Activated T-helper 1 cell treated with anti-CD3 and anti-CD28 coated beads, Interleukin-12 subunit alpha, Interleukin-12 subunit beta, Interleukin-2, Interleukin-4 antibody, amounts not matched to agents 30 ng/mL and 10 ng/mL and 1 ng/mL, durations not matched to agents 14 hours and 24 hours and 36 hours (primary cell): ENCODE measurements around the gene POU3F2. TPM values are rescaled to one million over a fixed set of nuclear protein-coding genes. Genes with fewer than 3 reads are reported as not detected.

Experiments
- DNase-seq: peaks from one replicate; pipeline ENCODE4 v3.0.0; 2021; ENCODE audit warnings: low spot score
- H3K27ac Mint-ChIP-seq: one replicate; pipeline ENCODE4 v1.8.0; 2021; ENCODE audit warnings: mild to moderate bottlenecking, mixed read lengths
- H3K27me3 Mint-ChIP-seq: one replicate; pipeline ENCODE4 v1.8.0; 2022; ENCODE audit warnings: mild to moderate bottlenecking, moderate library complexity, mixed read lengths; ENCODE audit not compliant: insufficient read depth
- H3K36me3 Mint-ChIP-seq: one replicate; pipeline ENCODE4 v1.8.0; 2021; ENCODE audit warnings: low read depth, mixed read lengths
- H3K4me1 Mint-ChIP-seq: one replicate; pipeline ENCODE4 v1.8.0; 2021; ENCODE audit warnings: low read depth, mixed read lengths
- H3K4me3 Mint-ChIP-seq: one replicate; pipeline ENCODE4 v1.8.0; 2021; ENCODE audit warnings: mild to moderate bottlenecking, moderate library complexity, mixed read lengths
- H3K9me3 Mint-ChIP-seq: one replicate; pipeline ENCODE4 v1.8.0; 2021; ENCODE audit warnings: mixed read lengths
- intact Hi-C: fragments of 100-400 bp; cut with micrococcal nuclease; formaldehyde crosslinking; loops from one replicate; pipeline ENCODE4 v1.15.1; 2024
- total RNA-seq: library from RNA; stranded (reverse); gene quantifications from 2 replicates; pipeline ENCODE4 v1.2.3, GENCODE V29; 2022

Gene POU3F2
- not detected in 2 replicates for total RNA-seq

GRCh38 chr6:98834060-98835031, at the start of gene POU3F2:
Gene POU3F2 (plus strand): TSS chr6:98834574. CDS start chr6:98834874, 300 bp downstream.
- Mint-ChIP-seq H3K4me3 (peak within 1 kb of the TSS; percentile 84), H3K27ac (peak within 1 kb of the TSS; percentile 87), H3K36me3 (peaks cover 3% of the 10 kb centered on the region), H3K9me3 (no peaks in the 10 kb centered on the region), H3K4me1 (peaks cover 17% of the 10 kb centered on the region), H3K27me3 (peaks cover 81% of the 10 kb centered on the region)
- peak; percentile 33 for DNase-seq
- intact Hi-C loops, result loop anchor here (1.0 to 5.0 kb wide), 4 partner anchors 9 to 1613 kb away; no protein-coding TSS in a partner anchor

GRCh38 chr6:98787435-98787834, 46.9 kb upstream of the POU3F2 start:
- H3K4me1 Mint-ChIP-seq, result no peaks in the 10 kb centered on the region
- no peaks in the 10 kb centered on the region for H3K36me3 Mint-ChIP-seq
- no peaks in the 10 kb centered on the region for H3K9me3 Mint-ChIP-seq
- intact Hi-C loops, result no loop called here
- no peak for DNase-seq
- no peak overlapping the region for H3K4me3 Mint-ChIP-seq
- no peak overlapping the region for H3K27ac Mint-ChIP-seq
- peaks cover 20% of the 10 kb centered on the region for H3K27me3 Mint-ChIP-seq

DNA sequence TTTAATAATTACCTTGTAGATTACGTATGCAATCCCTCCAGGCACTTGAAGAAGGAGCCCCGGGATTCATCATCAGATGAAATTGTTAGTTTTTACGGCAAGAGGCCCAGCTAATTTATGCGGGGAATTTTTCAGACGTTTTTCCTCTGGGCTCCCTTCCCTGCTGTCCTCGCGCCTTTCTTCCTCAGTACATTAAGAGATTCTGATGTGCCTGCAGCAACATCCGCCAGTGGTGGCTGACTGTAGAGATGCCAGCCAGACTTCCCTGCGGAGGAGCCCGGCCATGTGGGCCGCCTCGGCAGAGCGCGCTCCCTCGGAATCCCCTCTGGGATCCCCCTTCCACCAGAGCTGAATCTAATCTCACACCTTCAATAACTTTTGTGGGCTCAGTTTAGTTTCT, 46.4 kb upstream of the POU3F2 start:
- intact Hi-C loops, result no loop called here
- Mint-ChIP-seq H3K27ac (no peak overlapping the region), H3K27me3 (peaks cover 20% of the 10 kb centered on the region), H3K9me3 (no peaks in the 10 kb centered on the region), H3K36me3 (no peaks in the 10 kb centered on the region), H3K4me3 (no peak overlapping the region), H3K4me1 (no peaks in the 10 kb centered on the region)
- no peak for DNase-seq

DNA sequence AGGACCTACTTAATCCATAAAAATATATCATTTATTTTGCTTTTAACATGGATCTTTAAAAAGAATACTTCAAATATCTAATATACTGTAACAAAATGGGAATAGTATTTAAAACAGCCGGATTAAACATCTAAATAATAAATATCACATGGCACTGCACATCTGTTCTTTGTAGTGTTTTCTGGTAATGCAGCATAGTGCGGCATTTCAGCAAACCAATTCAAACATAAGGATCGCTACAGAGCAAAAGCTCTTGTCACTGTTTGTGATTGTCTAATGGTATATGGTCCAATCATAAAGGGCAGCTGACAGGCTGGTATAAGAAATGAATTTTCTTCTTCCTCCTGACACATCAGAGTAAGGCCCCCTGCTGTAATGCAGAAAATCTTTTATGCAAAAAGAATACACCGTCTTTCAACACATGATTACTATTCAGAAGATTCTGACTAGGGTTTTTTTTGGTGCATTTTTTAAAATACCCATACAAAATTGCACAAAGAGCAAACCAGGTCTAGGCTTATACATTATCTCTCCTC, 40.0 kb upstream of the POU3F2 start:
- Mint-ChIP-seq H3K27me3 (peaks cover 11% of the 10 kb centered on the region), H3K4me3 (no peak overlapping the region), H3K27ac (no peak overlapping the region), H3K9me3 (no peaks in the 10 kb centered on the region), H3K4me1 (no peaks in the 10 kb centered on the region), H3K36me3 (no peaks in the 10 kb centered on the region)
- DNase-seq, result no peak
- intact Hi-C loops, result no loop called here

DNA sequence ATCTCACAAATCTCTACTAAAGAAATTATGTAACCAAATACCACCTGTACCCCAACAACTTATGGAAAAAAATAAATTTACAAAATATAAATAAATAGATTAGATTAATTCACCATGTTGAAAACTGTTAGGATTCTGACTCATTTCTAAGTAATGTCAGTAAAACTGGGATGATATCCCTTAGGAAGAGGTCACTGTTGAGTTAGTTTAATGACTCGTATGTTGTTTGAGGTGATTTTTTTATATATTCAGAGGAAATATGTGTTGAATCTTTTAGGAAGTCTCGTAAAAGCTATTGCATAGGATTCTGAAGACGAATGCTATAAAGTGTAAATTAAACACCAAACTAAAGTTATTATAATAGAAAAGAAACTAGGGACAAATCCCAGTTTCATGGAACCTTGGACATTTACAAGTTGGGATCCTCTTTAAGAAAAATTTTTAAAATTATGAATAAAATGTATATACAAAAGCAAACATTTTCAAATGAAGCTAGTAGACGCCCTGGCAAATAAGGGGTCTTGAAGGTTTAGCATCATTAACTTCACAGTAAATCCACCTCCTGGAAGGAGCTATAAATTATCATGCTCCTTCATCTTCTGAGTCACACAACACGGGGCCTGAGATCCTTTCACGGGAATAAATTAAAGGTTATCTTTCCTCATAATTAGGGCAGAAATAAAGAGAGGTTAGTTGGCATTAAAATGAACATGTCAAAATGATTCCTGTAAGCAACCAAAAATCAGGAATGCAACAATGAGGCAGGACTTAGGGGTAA, 37.0 kb upstream of the POU3F2 start:
- H3K4me1 Mint-ChIP-seq, result no peaks in the 10 kb centered on the region
- H3K36me3 Mint-ChIP-seq, result no peaks in the 10 kb centered on the region
- no peak for DNase-seq
- no peak overlapping the region for H3K4me3 Mint-ChIP-seq
- intact Hi-C loops, result no loop called here
- H3K27me3 Mint-ChIP-seq, result peaks cover 9% of the 10 kb centered on the region
- no peaks in the 10 kb centered on the region for H3K9me3 Mint-ChIP-seq
- no peak overlapping the region for H3K27ac Mint-ChIP-seq

DNA sequence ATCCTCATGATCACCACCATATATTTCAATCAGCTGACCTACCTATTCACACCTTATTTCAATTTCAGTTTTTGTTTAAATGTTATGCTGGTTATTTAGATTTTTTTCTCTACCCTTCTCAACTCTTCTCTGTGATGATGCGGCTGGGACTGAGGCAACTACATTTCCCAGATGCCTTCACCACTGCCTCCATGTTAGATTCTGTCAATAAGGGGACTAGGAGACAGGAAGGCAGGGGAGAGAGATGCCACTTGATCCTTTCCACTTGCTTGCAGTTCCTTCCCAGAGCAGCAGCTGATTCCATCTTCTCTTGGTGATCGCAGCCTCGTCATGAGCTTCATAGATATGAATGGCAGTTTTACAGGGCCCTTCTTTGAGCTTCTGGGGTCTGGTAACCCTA, 33.5 kb upstream of the POU3F2 start:
- intact Hi-C loops, result no loop called here
- Mint-ChIP-seq H3K36me3 (no peaks in the 10 kb centered on the region), H3K27ac (no peak overlapping the region), H3K4me3 (no peak overlapping the region), H3K4me1 (no peaks in the 10 kb centered on the region), H3K27me3 (peaks cover 13% of the 10 kb centered on the region), H3K9me3 (no peaks in the 10 kb centered on the region)
- DNase-seq, result no peak

- Mint-ChIP-seq H3K4me3 (no peak overlapping the region), H3K36me3 (no peaks in the 10 kb centered on the region)
- intact Hi-C loops, result no loop called here
Observed at GRCh38 chr6:98808541-98809210, 25.7 kb upstream of the POU3F2 start.

DNA sequence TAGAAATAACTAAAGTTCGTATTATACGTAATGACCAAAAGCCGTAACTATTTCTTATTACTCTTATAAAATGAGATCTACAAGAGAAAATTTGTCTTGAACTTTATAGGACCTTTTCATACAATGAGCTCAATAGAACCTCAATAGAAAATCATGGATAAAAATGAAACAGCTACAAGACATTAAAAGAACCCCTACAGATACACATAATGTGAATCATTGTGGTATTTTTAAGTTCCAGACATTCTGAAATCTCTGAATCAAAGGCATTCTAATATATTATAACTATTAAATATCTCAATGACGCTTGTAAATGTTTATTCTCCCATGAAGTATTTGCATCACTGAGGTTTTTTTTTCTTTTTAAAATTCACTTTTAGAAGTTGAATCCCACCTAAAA, 22.2 kb upstream of the POU3F2 start:
- no peak overlapping the region for H3K4me3 Mint-ChIP-seq
- no peaks in the 10 kb centered on the region for H3K9me3 Mint-ChIP-seq
- H3K36me3 Mint-ChIP-seq, result no peaks in the 10 kb centered on the region
- no peak overlapping the region for H3K27ac Mint-ChIP-seq
- intact Hi-C loops, result no loop called here
- no peaks in the 10 kb centered on the region for H3K27me3 Mint-ChIP-seq
- DNase-seq, result no peak
- no peaks in the 10 kb centered on the region for H3K4me1 Mint-ChIP-seq

More at GRCh38 chr6:98808541-98809210, 25.7 kb upstream of the POU3F2 start:
- no peak for DNase-seq
- Mint-ChIP-seq H3K27me3 (peaks cover 4% of the 10 kb centered on the region), H3K27ac (no peak overlapping the region), H3K9me3 (no peaks in the 10 kb centered on the region), H3K4me1 (no peaks in the 10 kb centered on the region)

DNA sequence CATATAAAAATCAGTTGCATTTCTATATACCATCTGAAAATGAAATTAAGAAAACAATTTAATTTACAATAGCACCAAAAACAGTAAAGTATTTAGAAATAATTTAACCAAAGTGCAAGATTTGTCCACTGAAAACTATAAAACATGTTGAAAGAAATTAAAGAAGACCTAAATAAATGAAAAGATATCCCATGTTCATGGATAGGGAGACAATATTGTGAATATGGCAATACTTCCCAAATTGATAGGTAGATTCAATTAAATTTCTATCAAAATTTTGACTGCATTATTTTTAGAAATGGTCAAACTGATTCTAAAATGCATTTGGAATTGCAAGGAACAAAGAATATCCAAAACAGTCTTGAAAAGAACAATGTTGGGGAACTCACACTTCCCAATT, 17.6 kb upstream of the POU3F2 start:
- Mint-ChIP-seq H3K9me3 (no peaks in the 10 kb centered on the region), H3K36me3 (no peaks in the 10 kb centered on the region), H3K27ac (no peak overlapping the region), H3K4me1 (no peaks in the 10 kb centered on the region), H3K4me3 (no peak overlapping the region), H3K27me3 (peaks cover 13% of the 10 kb centered on the region)
- intact Hi-C loops, result no loop called here
- no peak for DNase-seq

DNA sequence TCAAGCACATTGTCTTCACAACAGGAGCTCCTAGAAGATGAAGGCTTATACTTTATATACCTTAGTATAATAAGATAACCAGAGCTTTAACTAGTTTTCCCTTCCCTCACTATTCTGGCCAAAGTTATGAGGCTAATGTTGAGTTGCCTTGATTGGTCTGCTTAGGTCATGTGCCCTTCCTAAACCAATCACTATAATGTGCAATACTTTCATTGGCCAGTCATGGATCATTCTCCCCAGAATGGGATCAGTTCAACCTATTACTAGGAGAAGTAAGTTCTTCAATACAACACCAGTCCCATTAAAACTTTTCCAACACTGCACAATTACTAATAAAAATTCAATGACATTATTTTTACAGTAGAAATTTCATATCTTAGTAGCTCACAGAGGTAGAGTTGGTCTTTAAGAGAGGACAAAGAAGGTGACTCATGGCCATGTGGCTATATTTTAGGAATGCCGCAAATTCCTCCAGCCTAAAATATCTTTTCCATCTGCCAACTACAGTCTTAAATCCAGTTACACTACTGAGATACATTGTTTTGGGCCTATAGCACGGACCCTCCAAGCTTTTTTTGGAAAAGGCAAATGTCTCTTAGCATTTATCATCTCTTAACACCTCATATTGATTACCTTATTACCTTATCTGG, 12.5 kb upstream of the POU3F2 start:
- no peak overlapping the region for H3K4me3 Mint-ChIP-seq
- H3K9me3 Mint-ChIP-seq, result no peaks in the 10 kb centered on the region
- H3K4me1 Mint-ChIP-seq, result peaks cover 29% of the 10 kb centered on the region
- intact Hi-C loops, result no loop called here
- peaks cover 55% of the 10 kb centered on the region for H3K27me3 Mint-ChIP-seq
- no peak overlapping the region for H3K27ac Mint-ChIP-seq
- DNase-seq, result no peak
- H3K36me3 Mint-ChIP-seq, result peaks cover 4% of the 10 kb centered on the region

- intact Hi-C loops, result no loop called here
- peaks cover 7% of the 10 kb centered on the region for H3K36me3 Mint-ChIP-seq
- H3K4me3 Mint-ChIP-seq, result peak overlapping the region; percentile 78
- no peaks in the 10 kb centered on the region for H3K9me3 Mint-ChIP-seq
- H3K27me3 Mint-ChIP-seq, result peaks cover 71% of the 10 kb centered on the region
- peaks cover 29% of the 10 kb centered on the region for H3K4me1 Mint-ChIP-seq
- H3K27ac Mint-ChIP-seq, result no peak overlapping the region
- no peak for DNase-seq
Observed at GRCh38 chr6:98823428-98824161, 10.8 kb upstream of the POU3F2 start.
